ENCODE measurements around the gene GAB2. TPM values are rescaled to one million over a fixed set of nuclear protein-coding genes. Genes with fewer than 3 reads are reported as not detected.

GAB2 gene
- total RNA-seq, 1 experiment from 2014 or later, result 10.6 TPM

- BruUV-seq (replicated peaks), result no TSS peak
- Mint-ChIP-seq H3K4me1 (ENCODE audit: low read depth, unreplicated experiment) (peaks cover 34% of the 10 kb centered on the region), H3K36me3 (ENCODE audit: insufficient read depth, unreplicated experiment) (no peaks in the 10 kb centered on the region), H3K9me3 (ENCODE audit: low read depth, unreplicated experiment) (no peaks in the 10 kb centered on the region), H3K4me3 (ENCODE audit: low read depth, unreplicated experiment) (no peak overlapping the region), H3K27me3 (ENCODE audit: unreplicated experiment) (no peaks in the 10 kb centered on the region), H3K27ac (ENCODE audit: unreplicated experiment) (no peak overlapping the region)
- no peak for DNase-seq
- intact Hi-C loops (cut with micrococcal nuclease; ENCODE audit: unreplicated experiment), result loop anchor here (10.0 kb wide), 1 partner anchor 57 kb away; no protein-coding TSS in a partner anchor
- CTCF ChIA-PET, result interaction anchor here (0.6 kb wide), 1 partner anchor 31 kb away, joined by 7 read pairs; no protein-coding TSS in a partner anchor
- TF ChIP-seq, protein P1, sequence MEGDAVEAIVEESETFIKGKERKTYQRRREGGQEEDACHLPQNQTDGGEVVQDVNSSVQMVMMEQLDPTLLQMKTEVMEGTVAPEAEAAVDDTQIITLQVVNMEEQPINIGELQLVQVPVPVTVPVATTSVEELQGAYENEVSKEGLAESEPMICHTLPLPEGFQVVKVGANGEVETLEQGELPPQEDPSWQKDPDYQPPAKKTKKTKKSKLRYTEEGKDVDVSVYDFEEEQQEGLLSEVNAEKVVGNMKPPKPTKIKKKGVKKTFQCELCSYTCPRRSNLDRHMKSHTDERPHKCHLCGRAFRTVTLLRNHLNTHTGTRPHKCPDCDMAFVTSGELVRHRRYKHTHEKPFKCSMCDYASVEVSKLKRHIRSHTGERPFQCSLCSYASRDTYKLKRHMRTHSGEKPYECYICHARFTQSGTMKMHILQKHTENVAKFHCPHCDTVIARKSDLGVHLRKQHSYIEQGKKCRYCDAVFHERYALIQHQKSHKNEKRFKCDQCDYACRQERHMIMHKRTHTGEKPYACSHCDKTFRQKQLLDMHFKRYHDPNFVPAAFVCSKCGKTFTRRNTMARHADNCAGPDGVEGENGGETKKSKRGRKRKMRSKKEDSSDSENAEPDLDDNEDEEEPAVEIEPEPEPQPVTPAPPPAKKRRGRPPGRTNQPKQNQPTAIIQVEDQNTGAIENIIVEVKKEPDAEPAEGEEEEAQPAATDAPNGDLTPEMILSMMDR (IDR thresholded peaks at IDR 0.05; ENCODE audit: unreplicated experiment), result no peak
Measured at GRCh38 chr11:78347956-78348355, 69.7 kb downstream of the GAB2 start.

DNA sequence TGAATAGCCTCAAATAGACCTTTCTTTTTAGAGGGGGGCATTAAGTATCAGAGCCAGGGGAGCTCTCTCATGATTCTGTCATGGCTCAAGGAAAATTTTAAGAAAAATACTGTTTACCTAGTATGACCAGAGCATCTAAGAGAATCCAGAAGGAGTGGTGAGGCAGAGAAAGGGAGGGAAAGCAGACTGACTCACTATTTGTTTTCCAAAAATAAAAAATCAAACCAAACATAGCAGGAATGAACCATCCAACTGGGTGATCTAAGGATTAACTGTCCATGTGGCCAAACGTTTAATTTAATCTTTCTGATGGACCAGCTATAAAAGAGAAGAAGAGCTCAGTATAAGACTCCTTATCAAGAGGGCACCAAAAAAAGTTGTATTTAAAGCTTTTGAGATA lies 70.8 kb downstream of the GAB2 start:
- no peaks in the 10 kb centered on the region for H3K36me3 Mint-ChIP-seq (ENCODE audit: insufficient read depth, unreplicated experiment)
- DNase-seq, result no peak
- no peaks in the 10 kb centered on the region for H3K27me3 Mint-ChIP-seq (ENCODE audit: unreplicated experiment)
- TF ChIP-seq, protein P1 (IDR thresholded peaks at IDR 0.05; ENCODE audit: unreplicated experiment), result no peak
- CTCF ChIA-PET, result no interaction called here
- BruUV-seq (replicated peaks), result no TSS peak
- H3K4me1 Mint-ChIP-seq (ENCODE audit: low read depth, unreplicated experiment), result peaks cover 34% of the 10 kb centered on the region
- intact Hi-C loops (cut with micrococcal nuclease; ENCODE audit: unreplicated experiment), result loop anchor here (10.0 kb wide), 1 partner anchor 58 kb away; no protein-coding TSS in a partner anchor
- no peak overlapping the region for H3K4me3 Mint-ChIP-seq (ENCODE audit: low read depth, unreplicated experiment)
- H3K9me3 Mint-ChIP-seq (ENCODE audit: low read depth, unreplicated experiment), result no peaks in the 10 kb centered on the region
- no peak overlapping the region for H3K27ac Mint-ChIP-seq (ENCODE audit: unreplicated experiment)

DNA sequence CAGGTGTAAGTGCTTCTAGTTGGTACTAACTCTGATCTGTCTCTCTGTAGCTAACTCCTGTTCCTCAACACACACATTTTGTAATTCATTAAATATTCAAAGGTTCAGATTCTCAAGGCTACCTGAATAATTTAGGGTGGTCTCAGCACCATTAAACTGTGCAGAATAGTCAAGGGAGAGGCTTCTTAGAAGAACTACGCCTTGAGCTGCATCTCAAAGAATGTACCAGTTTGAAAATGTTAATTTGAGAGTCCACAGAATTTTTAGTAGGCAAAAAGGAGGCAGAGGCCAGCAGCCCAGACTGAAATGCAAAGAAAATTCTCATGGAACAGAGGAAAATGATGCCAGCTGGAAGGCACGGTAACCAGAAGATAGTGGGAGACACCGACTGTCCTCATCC lies 72.2 kb downstream of the GAB2 start:
- no peak for DNase-seq
- CTCF ChIA-PET, result no interaction called here
- Mint-ChIP-seq H3K27me3 (ENCODE audit: unreplicated experiment) (no peaks in the 10 kb centered on the region), H3K9me3 (ENCODE audit: low read depth, unreplicated experiment) (no peaks in the 10 kb centered on the region), H3K36me3 (ENCODE audit: insufficient read depth, unreplicated experiment) (no peaks in the 10 kb centered on the region), H3K27ac (ENCODE audit: unreplicated experiment) (no peak overlapping the region), H3K4me1 (ENCODE audit: low read depth, unreplicated experiment) (peaks cover 27% of the 10 kb centered on the region), H3K4me3 (ENCODE audit: low read depth, unreplicated experiment) (no peak overlapping the region)
- intact Hi-C loops (cut with micrococcal nuclease; ENCODE audit: unreplicated experiment), result loop anchor here (10.0 kb wide), 1 partner anchor 59 kb away; no protein-coding TSS in a partner anchor
- no TSS peak for BruUV-seq (replicated peaks)
- TF ChIP-seq, protein P1 (IDR thresholded peaks at IDR 0.05; ENCODE audit: unreplicated experiment), result no peak

GRCh38 chr11:78344676-78345075 lies 72.9 kb downstream of the GAB2 start:
- BruUV-seq (replicated peaks), result no TSS peak

More at GRCh38 chr11:78344676-78345075, 72.9 kb downstream of the GAB2 start:
- intact Hi-C loops (cut with micrococcal nuclease; ENCODE audit: unreplicated experiment), result loop anchor here (10.0 kb wide), 1 partner anchor 60 kb away; no protein-coding TSS in a partner anchor
- Mint-ChIP-seq H3K27me3 (ENCODE audit: unreplicated experiment) (no peaks in the 10 kb centered on the region), H3K4me3 (ENCODE audit: low read depth, unreplicated experiment) (no peak overlapping the region), H3K27ac (ENCODE audit: unreplicated experiment) (no peak overlapping the region), H3K4me1 (ENCODE audit: low read depth, unreplicated experiment) (peaks cover 20% of the 10 kb centered on the region), H3K9me3 (ENCODE audit: low read depth, unreplicated experiment) (no peaks in the 10 kb centered on the region), H3K36me3 (ENCODE audit: insufficient read depth, unreplicated experiment) (no peaks in the 10 kb centered on the region)
- no peak for DNase-seq
- TF ChIP-seq, protein P1 (IDR thresholded peaks at IDR 0.05; ENCODE audit: unreplicated experiment), result no peak
- CTCF ChIA-PET, result no interaction called here

All from Calu3 (cell line).